GM12864 (cell line): ENCODE results near the gene VTI1A.

Experiments
- DNase-seq: peaks from one replicate; pipeline ENCODE4 v3.0.0-alpha.2; 2011; ENCODE audit warnings: low read depth
- H3K4me3 ChIP-seq: 2 replicates; pipeline ENCODE4 v1.5.1; 2011; ENCODE audit warnings: mild to moderate bottlenecking, low read depth, low read length, control low read depth
- CTCF ChIP-seq: IDR thresholded peaks from 2 replicates; pipeline ENCODE4 v1.5.1; 2011; ENCODE audit warnings: low read depth, mild to moderate bottlenecking, moderate library complexity, low read length, control low read depth, inconsistent platforms; ENCODE audit errors: missing control alignments

Gene VTI1A

GRCh38 chr10:112816033-112816430, 369.0 kb downstream of the VTI1A start:
- DNase-seq, result no peak
- H3K4me3 ChIP-seq, result no peak overlapping the region
- no peak for TF ChIP-seq CTCF

- no peak for TF ChIP-seq CTCF
- DNase-seq, result no peak
- H3K4me3 ChIP-seq, result no peak overlapping the region
These were observed 369.9 kb downstream of the VTI1A start for GRCh38 chr10:112816891-112817290.

- no peak for TF ChIP-seq CTCF
- H3K4me3 ChIP-seq, result no peak overlapping the region
- no peak for DNase-seq
These were observed 371.2 kb downstream of the VTI1A start for GRCh38 chr10:112817981-112818777.

GRCh38 chr10:112819231-112819630, 372.2 kb downstream of the VTI1A start:
- DNase-seq, result no peak
- TF ChIP-seq CTCF, result no peak
- no peak overlapping the region for H3K4me3 ChIP-seq

GRCh38 chr10:112820320-112820719, 373.3 kb downstream of the VTI1A start:
- TF ChIP-seq CTCF, result no peak
- no peak for DNase-seq
- H3K4me3 ChIP-seq, result no peak overlapping the region

DNA sequence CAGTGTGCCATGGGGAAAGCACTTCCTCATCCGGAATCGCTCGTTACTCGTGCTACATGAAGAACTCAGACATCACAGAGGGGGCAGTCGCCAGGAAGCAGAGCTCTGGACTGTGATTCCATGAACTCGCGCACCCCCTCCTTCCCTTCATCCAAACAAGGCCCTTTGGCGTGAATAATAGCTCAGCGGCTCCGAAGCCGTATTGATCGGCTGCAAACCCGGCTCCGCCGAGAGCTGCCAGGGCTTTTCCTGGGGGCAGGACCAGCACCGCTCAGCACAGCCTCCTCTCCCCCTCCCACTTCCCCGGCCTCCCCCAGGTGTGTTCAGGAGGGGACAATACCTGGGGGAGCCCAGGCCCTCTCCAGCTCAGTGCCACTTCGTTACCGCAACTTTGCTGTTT, 374.0 kb downstream of the VTI1A start:
- no peak overlapping the region for H3K4me3 ChIP-seq
- no peak for DNase-seq
- no peak for TF ChIP-seq CTCF

- H3K4me3 ChIP-seq, result no peak overlapping the region
- TF ChIP-seq CTCF, result no peak
- no peak for DNase-seq
These were observed 374.6 kb downstream of the VTI1A start for GRCh38 chr10:112821663-112822062.
